GM12873 (cell line): ENCODE measurements around the gene LAMA2.

Experiments used
- CTCF ChIP-seq: IDR thresholded peaks from 2 replicates; pipeline ENCODE4 v1.5.1; 2012; ENCODE audit warnings: low read depth, mild to moderate bottlenecking, moderate library complexity, low read length, control low read depth; ENCODE audit not compliant: insufficient read depth; ENCODE audit errors: missing control alignments

The LAMA2 gene

DNA sequence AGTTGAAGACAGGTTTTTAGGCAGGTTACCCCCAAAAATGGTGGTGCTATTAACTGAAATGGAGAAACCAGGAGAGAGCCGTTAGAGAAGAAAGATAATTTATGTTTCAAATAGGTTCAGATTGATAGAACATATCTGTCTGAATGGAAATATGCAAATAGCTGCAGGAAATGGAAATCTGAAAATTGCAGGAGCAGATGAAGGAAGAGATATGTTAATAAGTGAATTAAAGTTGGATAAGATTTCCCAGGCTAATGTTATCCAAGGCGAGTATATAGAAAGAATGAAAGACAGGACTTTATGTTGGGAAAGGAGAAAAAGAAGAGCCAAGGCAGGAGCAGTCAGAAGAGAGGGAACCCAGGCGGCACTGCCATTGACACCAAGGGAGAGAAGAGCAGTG lies 461.4 kb downstream of the LAMA2 start:
- TF ChIP-seq CTCF: no peak

DNA sequence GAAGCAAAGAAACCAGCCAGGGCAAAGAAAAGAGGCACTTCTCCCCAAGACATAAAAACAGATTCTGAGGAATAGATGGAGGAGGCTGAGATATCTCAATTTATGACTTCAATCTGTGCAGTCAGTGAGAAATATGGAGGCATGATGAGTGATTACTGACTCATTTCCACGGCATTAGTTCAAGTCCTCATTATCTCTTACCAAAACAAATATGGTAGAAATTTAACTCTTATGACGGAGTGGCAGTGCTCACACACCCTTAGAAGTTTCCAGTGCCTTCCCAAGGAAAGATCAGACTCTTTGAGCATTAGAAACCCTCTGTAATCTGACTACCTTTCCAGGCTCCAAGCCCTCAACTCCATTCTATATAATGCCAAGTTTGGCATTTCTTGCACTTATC lies 463.0 kb downstream of the LAMA2 start:
- no peak for TF ChIP-seq CTCF

- TF ChIP-seq CTCF: no peak
Observed at GRCh38 chr6:129346964-129347363, 464.0 kb downstream of the LAMA2 start.

DNA sequence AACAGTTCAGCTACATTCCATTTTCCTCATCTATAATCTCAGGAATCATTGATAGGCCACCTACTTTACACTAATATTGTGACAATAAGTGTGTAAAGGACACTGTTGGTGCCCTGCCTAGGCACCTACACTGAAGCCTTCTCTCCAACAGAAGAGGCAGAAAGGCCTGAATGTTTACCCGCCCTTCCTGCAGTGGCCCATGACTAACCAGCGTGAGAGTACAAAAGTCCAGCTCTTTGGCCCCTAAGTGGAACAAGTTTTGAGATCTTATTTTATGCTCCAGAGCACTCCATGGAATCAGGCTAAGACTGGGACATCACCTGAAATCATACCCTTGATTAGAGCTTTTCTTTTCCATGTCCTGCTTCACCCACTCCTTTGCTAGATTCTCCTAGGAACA lies 467.3 kb downstream of the LAMA2 start:
- TF ChIP-seq CTCF: no peak

- TF ChIP-seq CTCF: no peak
Observed at GRCh38 chr6:129351807-129352206, 468.9 kb downstream of the LAMA2 start.

GRCh38 chr6:129353067-129353466 lies 470.1 kb downstream of the LAMA2 start:
- TF ChIP-seq CTCF: no peak

DNA sequence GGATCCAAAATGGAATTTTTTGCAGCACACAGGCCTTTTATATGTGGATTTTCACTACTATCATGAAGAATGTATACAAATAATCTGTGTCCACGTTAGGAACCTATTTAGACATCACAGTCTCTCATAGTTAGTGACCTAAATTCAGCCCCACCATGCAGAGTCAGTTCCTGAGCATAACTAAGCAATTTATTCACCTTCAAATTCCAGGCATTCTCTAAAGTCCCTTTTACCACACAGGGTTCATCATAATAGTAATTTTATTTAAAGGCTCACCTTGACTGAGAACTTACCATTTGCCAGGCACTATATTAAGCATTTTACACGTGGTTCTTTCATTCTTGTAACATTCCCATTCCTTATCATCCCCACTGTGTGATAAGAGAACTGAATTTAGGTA lies 473.2 kb downstream of the LAMA2 start:
- TF ChIP-seq CTCF: no peak
